ENCODE data around the gene KIT.

KIT gene

GRCh38 chr4:54745031-54745770 is 87.4 kb downstream of the KIT start:
- no peak for DNase-seq (ENCODE audit: low spot score)

GRCh38 chr4:54746218-54746617 is 88.5 kb downstream of the KIT start:
- DNase-seq (ENCODE audit: low spot score) = no peak

GRCh38 chr4:54750341-54750740 is 92.6 kb downstream of the KIT start:
- no peak for DNase-seq (ENCODE audit: low spot score)

- DNase-seq (ENCODE audit: low spot score) = no peak
These were observed 96.6 kb downstream of the KIT start for GRCh38 chr4:54754394-54754793.

GRCh38 chr4:54764476-54764875 is 106.7 kb downstream of the KIT start:
- no peak for DNase-seq (ENCODE audit: low spot score)

GRCh38 chr4:54767376-54767775 is 109.6 kb downstream of the KIT start:
- DNase-seq (ENCODE audit: low spot score) = no peak

- no peak for DNase-seq (ENCODE audit: low spot score)
These were observed 115.3 kb downstream of the KIT start for GRCh38 chr4:54773022-54773421.

GRCh38 chr4:54779036-54779435 is 121.3 kb downstream of the KIT start:
- DNase-seq (ENCODE audit: low spot score) = no peak

GRCh38 chr4:54779476-54780148 is 121.9 kb downstream of the KIT start:
- no peak for DNase-seq (ENCODE audit: low spot score)

- no peak for DNase-seq (ENCODE audit: low spot score)
These were observed 122.4 kb downstream of the KIT start for GRCh38 chr4:54780149-54780495.

GRCh38 chr4:54781756-54782155 is 124.0 kb downstream of the KIT start:
- DNase-seq (ENCODE audit: low spot score) = no peak

GRCh38 chr4:54783402-54784110 is 125.8 kb downstream of the KIT start:
- DNase-seq (ENCODE audit: low spot score) = no peak

- peak; percentile 1 for DNase-seq (ENCODE audit: low spot score)
These were observed 126.5 kb downstream of the KIT start for GRCh38 chr4:54784161-54784671.
